Thyroid gland (tissue), 4 donors: ENCODE results near the gene AGBL5. TPM values are rescaled to one million over a fixed set of nuclear protein-coding genes. Genes with fewer than 3 reads are reported as not detected.

Source experiments
- DNase-seq, 2 donors: peaks; one replicate each; pipeline ENCODE4 v3.0.0-alpha.2; 2019
- H3K27ac ChIP-seq, 3 donors: fragments of 200-600 bp; sonication (generic); 1 replicate in 2 of 3; 2 replicates in 1 of 3; pipeline ENCODE4 v1.5.1; 2016 to 2019; ENCODE audit warnings: mild to moderate bottlenecking in 1 of 3, moderate library complexity in 1 of 3
- H3K27me3 ChIP-seq: fragments of 200-600 bp; sonication (generic); one replicate; pipeline ENCODE4 v1.5.1; 2019
- H3K36me3 ChIP-seq, 2 donors: fragments of 200-600 bp; sonication (generic); one replicate each; pipeline ENCODE4 v1.5.1; 2016 to 2019
- H3K4me1 ChIP-seq, 2 donors: fragments of 200-600 bp; sonication (generic); one replicate each; pipeline ENCODE4 v1.5.1; 2017 to 2019
- H3K4me3 ChIP-seq, 3 donors: fragments of 200-600 bp; sonication (generic); replicated peaks in 1 of 3; 1 replicate in 2 of 3; 2 replicates in 1 of 3; pipeline ENCODE4 v1.5.1; 2016; ENCODE audit warnings: mild to moderate bottlenecking in 1 of 3
- H3K9me3 ChIP-seq: fragments of 200-600 bp; sonication (generic); one replicate; pipeline ENCODE4 v1.5.1; 2017
- CTCF ChIP-seq, 6 experiments: fragments of 200-600 bp in 3 of 6; fragments of 450-650 bp in 3 of 6; sonication (generic) in 3 of 6; IDR thresholded peaks; one replicate each; pipeline ENCODE4 v1.5.1; 2016 to 2019; ENCODE audit warnings: antibody characterized with exemption in 6 of 6, mild to moderate bottlenecking in 2 of 6, inconsistent platforms in 1 of 6, moderate library complexity in 1 of 6
- POLR2A ChIP-seq, 2 donors: fragments of 450-650 bp; IDR thresholded peaks; one replicate each; pipeline ENCODE4 v1.6.1; 2017; ENCODE audit warnings: antibody characterized with exemption in 2 of 2, mild to moderate bottlenecking in 2 of 2, moderate library complexity in 1 of 2
- WGBS, 2 donors: methylation state at CpG; one replicate each; pipeline ENCODE4 v1.1.5; 2017; 5-methylcytosine and 5-hydroxymethylcytosine counted together
- intact Hi-C: fragments of 100-400 bp; cut with DNase I; formaldehyde crosslinking; loops from one replicate; pipeline ENCODE4 v1.15.1; 2023
- total RNA-seq, 4 donors: library from RNA; depleted of rRNA; stranded (reverse); fragments of >200 nt; gene quantifications; one replicate each; pipeline ENCODE4 v1.2.3, GENCODE V29; 2016

AGBL5 gene
- total RNA-seq, 4 donors from 2014 or later: 29.1 to 40.0 (median 31.6) TPM

- DNase-seq: no peak
- H3K27me3 ChIP-seq: no peaks in the 10 kb centered on the region
- WGBS, 2 donors: 85 to 89% methylated on average over 6 of the region's 6 CpGs
- H3K9me3 ChIP-seq: no peaks in the 10 kb centered on the region
- no peaks in the 10 kb centered on the region for H3K36me3 ChIP-seq
- peaks cover 0 to 3% of the 10 kb centered on the region in 2 donors for H3K4me1 ChIP-seq
- intact Hi-C loops: no loop called here
- H3K27ac ChIP-seq: no peak overlapping the region
- no peak overlapping the region for H3K4me3 ChIP-seq
- TF ChIP-seq CTCF (IDR thresholded peaks at IDR 0.05) (no peak), POLR2A (IDR thresholded peaks at IDR 0.05) (no peak)
Measured at GRCh38 chr2:27006602-27007415, 44.7 kb upstream of the AGBL5 start.

GRCh38 chr2:27007416-27008374, 43.8 kb upstream of the AGBL5 start:
- Histone ChIP-seq H3K36me3 (no peaks in the 10 kb centered on the region), H3K9me3 (no peaks in the 10 kb centered on the region), H3K27ac (no peak overlapping the region), H3K4me1 (no peaks in the 10 kb centered on the region), H3K27me3 (no peaks in the 10 kb centered on the region), H3K4me3 (no peak overlapping the region)
- no peak for TF ChIP-seq CTCF (IDR thresholded peaks at IDR 0.05)
- TF ChIP-seq POLR2A (IDR thresholded peaks at IDR 0.05): no peak
- WGBS, 2 donors: 81 to 82% methylated on average over 8 of the region's 8 CpGs
- intact Hi-C loops: no loop called here
- DNase-seq: no peak

- WGBS, 2 donors: 91 to 93% methylated on average over 4 of the region's 4 CpGs
- H3K27ac ChIP-seq: no peak overlapping the region
- TF ChIP-seq POLR2A (IDR thresholded peaks at IDR 0.05) (no peak), CTCF (IDR thresholded peaks at IDR 0.05) (no peak)
- H3K9me3 ChIP-seq: no peaks in the 10 kb centered on the region
- intact Hi-C loops: no loop called here
- H3K27me3 ChIP-seq: no peaks in the 10 kb centered on the region
- no peak overlapping the region for H3K4me3 ChIP-seq
- DNase-seq: no peak
- no peaks in the 10 kb centered on the region for H3K4me1 ChIP-seq
- no peaks in the 10 kb centered on the region for H3K36me3 ChIP-seq
Measured at GRCh38 chr2:27008678-27009077, 42.8 kb upstream of the AGBL5 start.

GRCh38 chr2:27009083-27009482, 42.4 kb upstream of the AGBL5 start:
- Histone ChIP-seq H3K9me3 (no peaks in the 10 kb centered on the region), H3K36me3 (no peaks in the 10 kb centered on the region), H3K27ac (no peak overlapping the region), H3K4me1 (no peaks in the 10 kb centered on the region), H3K4me3 (no peak overlapping the region), H3K27me3 (no peaks in the 10 kb centered on the region)
- intact Hi-C loops: no loop called here
- no peak for DNase-seq
- TF ChIP-seq POLR2A (IDR thresholded peaks at IDR 0.05) (no peak), CTCF (IDR thresholded peaks at IDR 0.05) (no peak)

- no peaks in the 10 kb centered on the region for H3K27me3 ChIP-seq
- H3K9me3 ChIP-seq: no peaks in the 10 kb centered on the region
- 76 to 77% methylated on average over 2 of the region's 2 CpGs for WGBS, 2 donors
- H3K4me3 ChIP-seq: no peak overlapping the region
- no peaks in the 10 kb centered on the region for H3K36me3 ChIP-seq
- no peak for DNase-seq
- H3K27ac ChIP-seq: no peak overlapping the region
- intact Hi-C loops: no loop called here
- no peak for TF ChIP-seq CTCF (IDR thresholded peaks at IDR 0.05)
- TF ChIP-seq POLR2A (IDR thresholded peaks at IDR 0.05): no peak
- H3K4me1 ChIP-seq: no peaks in the 10 kb centered on the region
Measured at GRCh38 chr2:27009716-27010115, 41.8 kb upstream of the AGBL5 start.
